Brain microvascular endothelial cell (primary cell): ENCODE results near the gene INSYN2A.

ENCODE experiments used
- DNase-seq: peaks from one replicate; pipeline ENCODE4 v3.0.0-alpha.2; 2020
- H3K27ac ChIP-seq: fragments of 250-450 bp; sonication (Bioruptor Pico); 2 replicates; pipeline ENCODE4 v1.5.1; 2020; ENCODE audit warnings: mild to moderate bottlenecking, moderate library complexity
- H3K27me3 ChIP-seq: fragments of 250-450 bp; sonication (Bioruptor Pico); replicated peaks from 2 replicates; pipeline ENCODE4 v1.5.1; 2020; ENCODE audit warnings: mild to moderate bottlenecking
- H3K36me3 ChIP-seq: fragments of 250-450 bp; sonication (Bioruptor Pico); replicated peaks from 2 replicates; pipeline ENCODE4 v1.5.1; 2020; ENCODE audit warnings: mild to moderate bottlenecking
- H3K4me3 ChIP-seq: 2 replicates; pipeline ENCODE4 v1.5.1; 2011; ENCODE audit warnings: low read depth, mild to moderate bottlenecking, control low read depth, low read length, moderate library complexity
- CTCF ChIP-seq: IDR thresholded peaks from 2 replicates; pipeline ENCODE4 v1.5.1; 2011; ENCODE audit warnings: low read depth, mild to moderate bottlenecking, moderate library complexity, low read length, control low read depth, inconsistent platforms; ENCODE audit errors: missing control alignments
- in situ Hi-C: cut with HindIII; loops from 2 replicates; pipeline ENCODE4 v1.10.0; 2017; ENCODE audit warnings: low sequenced_read_pairs, low pct_ligation_motif_present

INSYN2A gene

GRCh38 chr10:127151541-127151940, 44.9 kb downstream of the INSYN2A start:
- no peak for DNase-seq
- H3K27me3 ChIP-seq: no peaks in the 10 kb centered on the region
- no peak overlapping the region for H3K4me3 ChIP-seq
- in situ Hi-C loops: no loop called here
- H3K27ac ChIP-seq: no peak overlapping the region
- no peaks in the 10 kb centered on the region for H3K36me3 ChIP-seq
- TF ChIP-seq CTCF: no peak

- Histone ChIP-seq H3K36me3 (no peaks in the 10 kb centered on the region), H3K27me3 (no peaks in the 10 kb centered on the region), H3K27ac (peak overlapping the region; percentile 95), H3K4me3 (no peak overlapping the region)
- in situ Hi-C loops: no loop called here
- TF ChIP-seq CTCF: peak; percentile 27
- peak; percentile 47 for DNase-seq
Observed at GRCh38 chr10:127150136-127150535, 46.3 kb downstream of the INSYN2A start.

GRCh38 chr10:127149501-127150081, 46.8 kb downstream of the INSYN2A start:
- H3K27ac ChIP-seq: peak overlapping the region; percentile 95
- no peaks in the 10 kb centered on the region for H3K27me3 ChIP-seq
- in situ Hi-C loops: no loop called here
- DNase-seq: peak; percentile 14
- no peak for TF ChIP-seq CTCF
- H3K36me3 ChIP-seq: no peaks in the 10 kb centered on the region
- H3K4me3 ChIP-seq: no peak overlapping the region

- Histone ChIP-seq H3K27ac (peak overlapping the region; percentile 95), H3K4me3 (peak overlapping the region; percentile 22), H3K27me3 (no peaks in the 10 kb centered on the region), H3K36me3 (no peaks in the 10 kb centered on the region)
- in situ Hi-C loops: no loop called here
- TF ChIP-seq CTCF: no peak
- DNase-seq: peak; percentile 62
Observed at GRCh38 chr10:127148933-127149220, 47.5 kb downstream of the INSYN2A start.

GRCh38 chr10:127148066-127148932, 48.1 kb downstream of the INSYN2A start:
- peak overlapping the region; percentile 95 for H3K27ac ChIP-seq
- peak overlapping the region; percentile 15 for H3K4me3 ChIP-seq
- no peaks in the 10 kb centered on the region for H3K36me3 ChIP-seq
- in situ Hi-C loops: no loop called here
- peak; percentile 91 for DNase-seq
- no peak for TF ChIP-seq CTCF
- no peaks in the 10 kb centered on the region for H3K27me3 ChIP-seq

GRCh38 chr10:127146661-127147060, 49.7 kb downstream of the INSYN2A start:
- in situ Hi-C loops: no loop called here
- DNase-seq: no peak
- no peak for TF ChIP-seq CTCF
- Histone ChIP-seq H3K27ac (no peak overlapping the region), H3K36me3 (no peaks in the 10 kb centered on the region), H3K4me3 (no peak overlapping the region), H3K27me3 (no peaks in the 10 kb centered on the region)
